ENCODE data around the gene CYBB.

Gene CYBB

GRCh38 chrX:37834937-37835336 lies 55.1 kb downstream of the CYBB start:
- no peak for DNase-seq (ENCODE audit: low read depth, low spot score)
- no peak overlapping the region for H3K4me3 ChIP-seq (ENCODE audit: low read depth, low read length)
- TF ChIP-seq CTCF (IDR thresholded peaks at IDR 0.05; ENCODE audit: low read depth, low read length): no peak
- in situ Hi-C loops (cut with HindIII; ENCODE audit: low sequenced_read_pairs): no loop called here

DNA sequence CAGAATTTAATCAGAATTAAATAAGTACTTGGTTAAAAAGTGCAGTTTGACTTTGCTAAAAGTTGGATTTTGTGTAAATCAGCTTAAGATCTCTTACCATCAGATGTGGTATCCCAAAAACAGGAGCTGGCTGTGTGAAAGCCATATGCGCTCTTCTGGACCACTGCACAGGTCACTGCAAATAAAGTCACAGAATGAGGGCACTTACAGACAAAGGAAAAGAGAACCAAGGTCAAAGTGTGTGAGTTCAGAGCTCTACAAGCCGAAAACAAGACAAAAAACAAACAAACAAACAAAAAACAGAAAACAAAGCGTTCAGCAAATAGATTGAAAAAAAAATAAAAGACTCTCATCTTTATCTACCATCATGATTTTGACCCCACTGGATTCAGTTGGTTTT lies 61.1 kb downstream of the CYBB start:
- TF ChIP-seq CTCF (IDR thresholded peaks at IDR 0.05; ENCODE audit: low read depth, low read length): no peak
- no peak overlapping the region for H3K4me3 ChIP-seq (ENCODE audit: low read depth, low read length)
- in situ Hi-C loops (cut with HindIII; ENCODE audit: low sequenced_read_pairs): no loop called here
- no peak for DNase-seq (ENCODE audit: low read depth, low spot score)

- in situ Hi-C loops (cut with HindIII; ENCODE audit: low sequenced_read_pairs): no loop called here
- H3K4me3 ChIP-seq (ENCODE audit: low read depth, low read length): no peak overlapping the region
- DNase-seq (ENCODE audit: low read depth, low spot score): no peak
- TF ChIP-seq CTCF (IDR thresholded peaks at IDR 0.05; ENCODE audit: low read depth, low read length): no peak
Measured at GRCh38 chrX:37844622-37845021, 64.8 kb downstream of the CYBB start.

DNA sequence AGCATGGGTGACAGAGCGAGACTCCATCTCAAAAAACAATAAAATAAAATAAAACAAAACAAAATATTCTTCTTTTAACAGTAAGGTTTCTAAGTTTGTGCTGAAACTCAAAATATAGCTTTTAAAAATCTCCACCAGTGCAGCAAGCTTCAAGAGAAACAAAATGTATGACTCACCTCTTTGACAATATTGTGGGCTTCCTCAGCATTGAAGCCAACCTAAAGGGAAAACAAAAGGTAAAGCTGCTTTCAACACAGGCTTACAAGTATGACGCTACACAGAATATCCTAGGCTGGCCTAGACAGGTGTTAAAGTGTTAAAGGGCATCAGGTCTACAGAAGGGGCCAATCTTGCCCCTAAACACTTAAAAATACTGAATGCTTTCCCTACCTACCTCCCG lies 66.3 kb downstream of the CYBB start:
- no peak for TF ChIP-seq CTCF (IDR thresholded peaks at IDR 0.05; ENCODE audit: low read depth, low read length)
- in situ Hi-C loops (cut with HindIII; ENCODE audit: low sequenced_read_pairs): no loop called here
- H3K4me3 ChIP-seq (ENCODE audit: low read depth, low read length): peak overlapping the region; percentile 65
- peak; percentile 38 for DNase-seq (ENCODE audit: low read depth, low spot score)

- in situ Hi-C loops (cut with HindIII; ENCODE audit: low sequenced_read_pairs): no loop called here
- H3K4me3 ChIP-seq (ENCODE audit: low read depth, low read length): peak overlapping the region; percentile 65
- DNase-seq (ENCODE audit: low read depth, low spot score): no peak
- TF ChIP-seq CTCF (IDR thresholded peaks at IDR 0.05; ENCODE audit: low read depth, low read length): no peak
Measured at GRCh38 chrX:37846558-37846933, 66.7 kb downstream of the CYBB start.

- peak within 1 kb of the TSS; percentile 65 for H3K4me3 ChIP-seq (ENCODE audit: low read depth, low read length)
- in situ Hi-C loops (cut with HindIII; ENCODE audit: low sequenced_read_pairs): no loop called here
- DNase-seq (ENCODE audit: low read depth, low spot score): peak; percentile 65
- TF ChIP-seq CTCF (IDR thresholded peaks at IDR 0.05; ENCODE audit: low read depth, low read length): no peak
Measured at GRCh38 chrX:37846934-37847732, 67.3 kb downstream of the CYBB start, which contains the start of gene DYNLT3. TSS of gene DYNLT3 (minus strand) at chrX:37847571. CDS start at chrX:37847510, 61 bp downstream.

Data from astrocyte of the spinal cord (primary cell).